ENCODE measurements around the gene SEMA6A. TPM values are rescaled to one million over a fixed set of nuclear protein-coding genes. Genes with fewer than 3 reads are reported as not detected.

Gene SEMA6A
- total RNA-seq, 2 experiments from 2014 or later = 0.10 to 0.14 TPM

- Mint-ChIP-seq H3K9me3 (no peaks in the 10 kb centered on the region), H3K4me1 (ENCODE audit: low read depth) (peaks cover 15% of the 10 kb centered on the region), H3K27me3 (ENCODE audit: low read depth) (no peaks in the 10 kb centered on the region), H3K36me3 (ENCODE audit: low read depth) (no peaks in the 10 kb centered on the region), H3K4me3 (no peak overlapping the region), H3K27ac (no peak overlapping the region)
- peak; percentile 15 for DNase-seq
- intact Hi-C loops (cut with micrococcal nuclease) = loop anchor here (10.0 kb wide), 1 partner anchor 357 kb away; no protein-coding TSS in a partner anchor
- CTCF ChIA-PET = interaction anchor here (0.7 kb wide), 1 partner anchor 29 kb away, joined by 5 read pairs; no protein-coding TSS in a partner anchor
Observed at GRCh38 chr5:116492016-116492623, 82.5 kb downstream of the SEMA6A start.

- no peak for DNase-seq
- no peaks in the 10 kb centered on the region for H3K36me3 Mint-ChIP-seq (ENCODE audit: low read depth)
- no peaks in the 10 kb centered on the region for H3K27me3 Mint-ChIP-seq (ENCODE audit: low read depth)
- no peaks in the 10 kb centered on the region for H3K9me3 Mint-ChIP-seq
- H3K4me3 Mint-ChIP-seq = no peak overlapping the region
- CTCF ChIA-PET = no interaction called here
- no peak overlapping the region for H3K27ac Mint-ChIP-seq
- peaks cover 15% of the 10 kb centered on the region for H3K4me1 Mint-ChIP-seq (ENCODE audit: low read depth)
- intact Hi-C loops (cut with micrococcal nuclease) = no loop called here
Observed at GRCh38 chr5:116488356-116489041, 86.1 kb downstream of the SEMA6A start.

GRCh38 chr5:116487045-116487444, 87.6 kb downstream of the SEMA6A start:
- DNase-seq = no peak
- no peak overlapping the region for H3K27ac Mint-ChIP-seq
- no peaks in the 10 kb centered on the region for H3K27me3 Mint-ChIP-seq (ENCODE audit: low read depth)
- no peaks in the 10 kb centered on the region for H3K36me3 Mint-ChIP-seq (ENCODE audit: low read depth)
- H3K9me3 Mint-ChIP-seq = no peaks in the 10 kb centered on the region
- CTCF ChIA-PET = no interaction called here
- H3K4me3 Mint-ChIP-seq = no peak overlapping the region
- H3K4me1 Mint-ChIP-seq (ENCODE audit: low read depth) = peaks cover 13% of the 10 kb centered on the region
- intact Hi-C loops (cut with micrococcal nuclease) = no loop called here

- DNase-seq = no peak
- H3K9me3 Mint-ChIP-seq = no peaks in the 10 kb centered on the region
Observed at GRCh38 chr5:116486588-116486987, 88.0 kb downstream of the SEMA6A start.

GRCh38 chr5:116484645-116485044, 90.0 kb downstream of the SEMA6A start:
- no peak for DNase-seq
- Mint-ChIP-seq H3K4me3 (no peak overlapping the region), H3K27ac (no peak overlapping the region), H3K36me3 (ENCODE audit: low read depth) (peaks cover 3% of the 10 kb centered on the region), H3K9me3 (no peaks in the 10 kb centered on the region), H3K4me1 (ENCODE audit: low read depth) (no peaks in the 10 kb centered on the region), H3K27me3 (ENCODE audit: low read depth) (no peaks in the 10 kb centered on the region)
- intact Hi-C loops (cut with micrococcal nuclease) = no loop called here
- CTCF ChIA-PET = no interaction called here

More at GRCh38 chr5:116486588-116486987, 88.0 kb downstream of the SEMA6A start:
- intact Hi-C loops (cut with micrococcal nuclease) = no loop called here
- H3K27me3 Mint-ChIP-seq (ENCODE audit: low read depth) = no peaks in the 10 kb centered on the region
- H3K27ac Mint-ChIP-seq = no peak overlapping the region
- H3K36me3 Mint-ChIP-seq (ENCODE audit: low read depth) = no peaks in the 10 kb centered on the region
- H3K4me3 Mint-ChIP-seq = no peak overlapping the region
- CTCF ChIA-PET = no interaction called here
- H3K4me1 Mint-ChIP-seq (ENCODE audit: low read depth) = peaks cover 9% of the 10 kb centered on the region

GRCh38 chr5:116482394-116482793, 92.2 kb downstream of the SEMA6A start:
- H3K9me3 Mint-ChIP-seq = peaks cover 4% of the 10 kb centered on the region
- peaks cover 6% of the 10 kb centered on the region for H3K36me3 Mint-ChIP-seq (ENCODE audit: low read depth)
- intact Hi-C loops (cut with micrococcal nuclease) = no loop called here
- no peaks in the 10 kb centered on the region for H3K27me3 Mint-ChIP-seq (ENCODE audit: low read depth)
- H3K4me3 Mint-ChIP-seq = no peak overlapping the region
- CTCF ChIA-PET = no interaction called here
- H3K4me1 Mint-ChIP-seq (ENCODE audit: low read depth) = no peaks in the 10 kb centered on the region
- no peak for DNase-seq
- no peak overlapping the region for H3K27ac Mint-ChIP-seq

- no peak for DNase-seq
- Mint-ChIP-seq H3K27ac (no peak overlapping the region), H3K4me1 (ENCODE audit: low read depth) (no peaks in the 10 kb centered on the region), H3K27me3 (ENCODE audit: low read depth) (no peaks in the 10 kb centered on the region), H3K4me3 (no peak overlapping the region), H3K36me3 (ENCODE audit: low read depth) (peaks cover 12% of the 10 kb centered on the region), H3K9me3 (peaks cover 13% of the 10 kb centered on the region)
- intact Hi-C loops (cut with micrococcal nuclease) = no loop called here
- CTCF ChIA-PET = no interaction called here
Observed at GRCh38 chr5:116480894-116481510, 93.6 kb downstream of the SEMA6A start.

- intact Hi-C loops (cut with micrococcal nuclease) = no loop called here
- Mint-ChIP-seq H3K4me1 (ENCODE audit: low read depth) (no peaks in the 10 kb centered on the region), H3K27ac (no peak overlapping the region), H3K27me3 (ENCODE audit: low read depth) (no peaks in the 10 kb centered on the region), H3K4me3 (no peak overlapping the region), H3K9me3 (peaks cover 18% of the 10 kb centered on the region), H3K36me3 (ENCODE audit: low read depth) (peaks cover 17% of the 10 kb centered on the region)
- no peak for DNase-seq
- CTCF ChIA-PET = no interaction called here
Observed at GRCh38 chr5:116479776-116480675, 94.6 kb downstream of the SEMA6A start.

GRCh38 chr5:116478491-116478890, 96.1 kb downstream of the SEMA6A start:
- Mint-ChIP-seq H3K36me3 (ENCODE audit: low read depth) (peaks cover 17% of the 10 kb centered on the region), H3K9me3 (peaks cover 18% of the 10 kb centered on the region), H3K4me3 (no peak overlapping the region), H3K4me1 (ENCODE audit: low read depth) (no peaks in the 10 kb centered on the region), H3K27me3 (ENCODE audit: low read depth) (no peaks in the 10 kb centered on the region), H3K27ac (no peak overlapping the region)
- CTCF ChIA-PET = no interaction called here
- DNase-seq = no peak
- intact Hi-C loops (cut with micrococcal nuclease) = no loop called here

GRCh38 chr5:116476897-116477537, 97.6 kb downstream of the SEMA6A start:
- no peak overlapping the region for H3K27ac Mint-ChIP-seq
- intact Hi-C loops (cut with micrococcal nuclease) = no loop called here
- no peaks in the 10 kb centered on the region for H3K27me3 Mint-ChIP-seq (ENCODE audit: low read depth)
- peaks cover 18% of the 10 kb centered on the region for H3K9me3 Mint-ChIP-seq
- no peak overlapping the region for H3K4me3 Mint-ChIP-seq
- peaks cover 24% of the 10 kb centered on the region for H3K36me3 Mint-ChIP-seq (ENCODE audit: low read depth)
- no peak for DNase-seq
- no peaks in the 10 kb centered on the region for H3K4me1 Mint-ChIP-seq (ENCODE audit: low read depth)
- CTCF ChIA-PET = no interaction called here

GRCh38 chr5:116475338-116475737, 99.3 kb downstream of the SEMA6A start:
- intact Hi-C loops (cut with micrococcal nuclease) = no loop called here
- no peak overlapping the region for H3K27ac Mint-ChIP-seq
- H3K4me1 Mint-ChIP-seq (ENCODE audit: low read depth) = no peaks in the 10 kb centered on the region
- no peak overlapping the region for H3K4me3 Mint-ChIP-seq
- peaks cover 18% of the 10 kb centered on the region for H3K9me3 Mint-ChIP-seq
- peaks cover 31% of the 10 kb centered on the region for H3K36me3 Mint-ChIP-seq (ENCODE audit: low read depth)
- no peaks in the 10 kb centered on the region for H3K27me3 Mint-ChIP-seq (ENCODE audit: low read depth)
- DNase-seq = no peak
- CTCF ChIA-PET = no interaction called here

GRCh38 chr5:116473706-116474105, 100.9 kb downstream of the SEMA6A start:
- DNase-seq = no peak
- H3K4me1 Mint-ChIP-seq (ENCODE audit: low read depth) = no peaks in the 10 kb centered on the region
- H3K36me3 Mint-ChIP-seq (ENCODE audit: low read depth) = peaks cover 31% of the 10 kb centered on the region
- CTCF ChIA-PET = interaction anchor here (0.5 kb wide), 1 partner anchor 720 kb away, joined by 3 read pairs; no protein-coding TSS in a partner anchor
- H3K4me3 Mint-ChIP-seq = no peak overlapping the region
- intact Hi-C loops (cut with micrococcal nuclease) = no loop called here
- H3K9me3 Mint-ChIP-seq = peaks cover 18% of the 10 kb centered on the region
- no peak overlapping the region for H3K27ac Mint-ChIP-seq
- H3K27me3 Mint-ChIP-seq (ENCODE audit: low read depth) = no peaks in the 10 kb centered on the region
